Heart left ventricle (tissue), 16 donors: ENCODE results near the gene DUSP1. TPM values are rescaled to one million over a fixed set of nuclear protein-coding genes. Genes with fewer than 3 reads are reported as not detected.

Source experiments
- ATAC-seq, 4 donors: fragments of 200-7000 bp; cut with Tn5 transposase; one replicate each; pipeline ENCODE4 v1.9.1; 2020 to 2022; ENCODE audit warnings: moderate library complexity in 4 of 4, mild to moderate bottlenecking in 3 of 4, moderate number of reproducible peaks in 1 of 4
- DNase-seq, 5 donors: peaks; one replicate each; pipeline ENCODE4 v3.0.0-alpha.2; 2020
- H3K27ac ChIP-seq, 12 donors: fragments of 200-600 bp; sonication (generic) in 4 of 12; one replicate each; pipeline versions ENCODE4 v1.5.0 to v1.8.0; 2016 to 2022; ENCODE audit warnings: mild to moderate bottlenecking in 2 of 12
- H3K27me3 ChIP-seq, 9 donors: fragments of 200-600 bp; sonication (generic) in 2 of 9; one replicate each; pipeline versions ENCODE4 v1.5.1 to v1.8.0; 2016 to 2022; ENCODE audit warnings: mild to moderate bottlenecking in 3 of 9
- H3K36me3 ChIP-seq, 9 donors: fragments of 200-600 bp; sonication (generic) in 2 of 9; one replicate each; pipeline versions ENCODE4 v1.5.0 to v1.8.0; 2018 to 2022; ENCODE audit warnings: mild to moderate bottlenecking in 2 of 9
- H3K4me1 ChIP-seq, 12 donors: fragments of 200-600 bp; sonication (generic) in 4 of 12; one replicate each; pipeline versions ENCODE4 v1.5.0 to v1.8.0; 2016 to 2022; ENCODE audit warnings: mild to moderate bottlenecking in 3 of 12
- H3K4me3 ChIP-seq, 12 donors: fragments of 200-600 bp; sonication (generic) in 4 of 12; one replicate each; pipeline versions ENCODE4 v1.5.0 to v1.8.0; 2017 to 2022; ENCODE audit warnings: mild to moderate bottlenecking in 9 of 12, moderate library complexity in 4 of 12
- H3K9me3 ChIP-seq, 12 donors: fragments of 200-600 bp; sonication (generic) in 4 of 12; one replicate each; pipeline versions ENCODE4 v1.5.0 to v1.8.0; 2016 to 2022; ENCODE audit warnings: mild to moderate bottlenecking in 1 of 12
- POLR2A ChIP-seq, 2 donors: fragments of 450-650 bp; IDR thresholded peaks; one replicate each; pipeline ENCODE4 v1.6.1; 2017; ENCODE audit warnings: antibody characterized with exemption in 2 of 2, mild to moderate bottlenecking in 2 of 2, moderate library complexity in 2 of 2
- WGBS, 4 donors: extraction: QIAGEN DNeasy Blood & Tissue Kit in 2 of 4; methylation state at CpG; one replicate each; pipeline versions ENCODE4 v1.1.5 to v1.1.7; 2013 to 2018; 5-methylcytosine and 5-hydroxymethylcytosine counted together
- intact Hi-C, 10 donors: fragments of 100-400 bp; cut with DNase I; formaldehyde crosslinking; loops; one replicate each; pipeline versions ENCODE4 v1.11.1 to v1.14.2; 2022
- polyA plus RNA-seq, 2 donors: library from polyadenylated mRNA; stranded (reverse); fragments of 200-250 nt; gene quantifications; one replicate each; pipeline ENCODE4 v1.2.3, GENCODE V29; 2013
- total RNA-seq, 9 donors: library from RNA; depleted of rRNA in 2 of 9; stranded (reverse); fragments of >200 nt in 2 of 9; fragmentation: NEBNext Ultra II Directional in 3 of 9; extraction: Animal tissue kit (Norgen Biotek cat#: 25700) in 3 of 9; gene quantifications; one replicate each; pipeline versions ENCODE4 v1.1.0 to v1.2.4, GENCODE V29; 2016 to 2023
- TF ChIP-seq, protein P1 (sequence below), 12 donors: fragments of 200-600 bp; sonication (generic) in 4 of 12; IDR thresholded peaks; one replicate each; pipeline versions ENCODE4 v1.5.0 to v1.8.0; 2018 to 2022; ENCODE audit warnings: antibody characterized with exemption in 12 of 12, mild to moderate bottlenecking in 5 of 12
- donor health status: ischemic (EF 13 %, LVEDD 7.1; RV severe dilation, severe dysfunction).
- donor health status: healthy with polysubstance abuse.
- donor health status: DM: no; HTN: yes; CAD: no.
- donor health status: DM: no; HTN: no; CAD: no.
- donor health status: ischemic (EF 25% LVEDD 6.9; RV normal size, moderate dysfunction).
- donor health status: ischemic (EF 25% LVEDD 5.7; RV mildly dilated, moderate dysfunction).
- donor health status: healthy.
- donor health status: DM: yes; HTN: yes; CAD: no.
- donor health status: ischemic (EF 35%, LVEDD 5.7; RV mildly dilated, moderate dysfunction).
- donor health status: nonischemic (EF 11% LVEDD 7.7; RV severe dilation, severe dysfunction).
- donor health status: DM: yes; HTN: yes; CAD: no.
- donor health status: PGD.
- donor health status: ischemic (EF 29% LVEDD 5.4; RV normal size, mild dysfunction).
- donor health status: nonischemic (EF 23%, LVEDD 6.1; RV moderate dilation, normal function).

DUSP1 gene
- total and polyA plus RNA-seq, 11 donors = 24.3 to 335 (median 78.2) TPM

DNA sequence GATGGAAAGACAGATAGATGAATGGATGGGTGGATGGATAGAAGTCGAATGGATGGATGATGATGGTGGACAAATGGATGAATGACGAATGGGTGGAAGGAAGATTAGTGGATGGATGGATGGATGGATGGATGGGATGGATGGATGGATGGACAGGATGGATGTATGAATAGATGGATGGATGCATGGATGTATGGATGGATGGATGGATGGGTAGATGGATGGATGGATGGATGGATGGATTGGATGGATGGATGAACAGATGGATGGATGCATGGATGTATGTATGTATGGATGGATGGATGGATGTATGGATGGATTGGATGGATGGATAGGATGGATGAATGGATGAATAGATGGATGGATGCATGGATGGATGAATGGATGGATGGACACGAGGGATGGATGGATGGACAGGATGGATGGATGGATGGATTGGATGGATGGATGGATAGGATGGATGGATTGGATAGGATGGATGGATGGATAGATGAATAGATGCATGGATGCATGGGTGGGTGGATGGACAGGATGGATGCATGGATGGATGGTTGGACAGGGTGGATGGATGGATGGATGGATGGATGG lies 52.4 kb downstream of the DUSP1 start:
- intact Hi-C loops = loop anchor here in 5 of 10 donors (5.0 to 10.0 kb wide), 4 partner anchors 54 to 186 kb away; partner anchors contain the start of genes DUSP1 (in 2 of the 5) and ERGIC1 (in 1 of the 5)
- no peak for ATAC-seq
- TF ChIP-seq POLR2A (IDR thresholded peaks at IDR 0.05) = no peak
- TF ChIP-seq, protein P1, sequence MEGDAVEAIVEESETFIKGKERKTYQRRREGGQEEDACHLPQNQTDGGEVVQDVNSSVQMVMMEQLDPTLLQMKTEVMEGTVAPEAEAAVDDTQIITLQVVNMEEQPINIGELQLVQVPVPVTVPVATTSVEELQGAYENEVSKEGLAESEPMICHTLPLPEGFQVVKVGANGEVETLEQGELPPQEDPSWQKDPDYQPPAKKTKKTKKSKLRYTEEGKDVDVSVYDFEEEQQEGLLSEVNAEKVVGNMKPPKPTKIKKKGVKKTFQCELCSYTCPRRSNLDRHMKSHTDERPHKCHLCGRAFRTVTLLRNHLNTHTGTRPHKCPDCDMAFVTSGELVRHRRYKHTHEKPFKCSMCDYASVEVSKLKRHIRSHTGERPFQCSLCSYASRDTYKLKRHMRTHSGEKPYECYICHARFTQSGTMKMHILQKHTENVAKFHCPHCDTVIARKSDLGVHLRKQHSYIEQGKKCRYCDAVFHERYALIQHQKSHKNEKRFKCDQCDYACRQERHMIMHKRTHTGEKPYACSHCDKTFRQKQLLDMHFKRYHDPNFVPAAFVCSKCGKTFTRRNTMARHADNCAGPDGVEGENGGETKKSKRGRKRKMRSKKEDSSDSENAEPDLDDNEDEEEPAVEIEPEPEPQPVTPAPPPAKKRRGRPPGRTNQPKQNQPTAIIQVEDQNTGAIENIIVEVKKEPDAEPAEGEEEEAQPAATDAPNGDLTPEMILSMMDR (IDR thresholded peaks at IDR 0.05) = no peak
- 95 to 98% (median 96%) methylated on average over 3 of the region's 3 CpGs for WGBS, 4 donors
- no peaks in the 10 kb centered on the region for H3K36me3 ChIP-seq
- no peaks in the 10 kb centered on the region for H3K9me3 ChIP-seq
- no peak overlapping the region for H3K27ac ChIP-seq
- H3K4me3 ChIP-seq = no peak overlapping the region
- H3K27me3 ChIP-seq = no peaks in the 10 kb centered on the region
- DNase-seq = peak in 1 of 5 donors; percentile 2
- peaks cover 4 to 60% (median 50%) of the 10 kb centered on the region in 12 donors for H3K4me1 ChIP-seq

Other genes with a start within 250 kb of the DUSP1 start
- 10 to 100 TPM; 16.1 to 47.1 (median 25.8) TPM for gene NEURL1B, start 129.9 kb downstream of the DUSP1 start, total RNA-seq
- 10 to 100 TPM; 11.8 to 37.9 TPM for gene NEURL1B, start 129.9 kb downstream of the DUSP1 start, polyA plus RNA-seq
- gene ERGIC1, start 63.1 kb upstream of the DUSP1 start, total RNA-seq = 100 to 1,000 TPM in 1 of 9 donors, 10 to 100 TPM in 8; 67.0 to 109 (median 84.9) TPM
- 100 to 1,000 TPM in 1 of 2 donors, 10 to 100 TPM in 1; 66.6 to 115 TPM for gene ERGIC1, start 63.1 kb upstream of the DUSP1 start, polyA plus RNA-seq
- 10 to 100 TPM; 19.8 to 36.7 (median 29.5) TPM for gene RPL26L1, start 188.2 kb upstream of the DUSP1 start, total RNA-seq
- gene RPL26L1, start 188.2 kb upstream of the DUSP1 start, polyA plus RNA-seq = 10 to 100 TPM; 50.3 to 79.5 TPM
- gene ATP6V0E1, start 212.6 kb upstream of the DUSP1 start, total RNA-seq = 100 to 1,000 TPM; 127 to 225 (median 196) TPM
- gene ATP6V0E1, start 212.6 kb upstream of the DUSP1 start, polyA plus RNA-seq = 100 to 1,000 TPM; 238 to 242 TPM